Hypothalamus (tissue), 51 donors: ENCODE data around the gene ZBTB9.

Experiments
- DNase-seq, 51 donors: peaks; one replicate each; lab custom pipeline; 2025; lab: John Stamatoyannopoulos, UW

The ZBTB9 gene

DNA sequence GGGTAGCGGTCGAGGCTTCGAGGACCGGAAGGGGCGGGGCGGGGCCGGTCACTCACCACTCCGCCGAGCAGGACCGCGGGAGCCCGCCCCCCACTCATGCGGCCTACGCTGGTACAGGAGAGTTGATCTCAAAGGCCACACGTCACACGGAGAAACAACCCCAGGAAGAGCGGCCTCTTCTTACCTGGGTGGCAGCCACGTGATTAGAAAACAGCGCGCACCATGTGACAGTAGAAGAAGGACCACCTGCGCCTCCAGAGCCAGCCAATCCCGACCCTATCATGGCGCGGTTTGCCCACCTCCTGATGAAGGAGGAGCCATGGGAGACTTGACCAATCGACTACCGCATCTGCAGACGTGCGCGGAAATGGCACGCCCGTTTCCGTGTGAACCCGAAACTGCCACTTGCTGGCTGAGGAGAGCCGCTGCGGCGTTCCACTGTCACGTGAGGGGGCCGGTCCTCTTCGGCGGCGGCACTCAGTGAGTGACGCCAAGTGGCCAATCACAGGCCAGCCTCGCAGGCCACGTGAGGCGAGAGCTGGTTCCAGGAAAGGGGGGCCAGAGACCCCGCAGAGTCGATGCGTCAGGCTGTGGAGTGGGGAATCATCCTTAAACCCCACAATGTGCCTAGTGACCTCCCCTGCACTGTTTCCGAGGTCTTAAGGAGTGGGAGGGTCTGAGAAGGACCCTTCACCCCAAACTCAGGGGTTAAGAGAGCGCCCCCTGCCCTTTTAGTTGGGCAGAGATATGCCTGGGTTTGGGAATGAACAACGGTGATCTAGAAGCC, 36.3 kb upstream of the ZBTB9 start, which contains the start of gene CUTA:
Gene CUTA, minus strand, starts transcription at position 205 of the 787 bp plus-strand sequence. Its CDS starts 107 bp downstream, at position 98.
- DNase-seq = peak; percentile 87 to 100 (median 99)

DNA sequence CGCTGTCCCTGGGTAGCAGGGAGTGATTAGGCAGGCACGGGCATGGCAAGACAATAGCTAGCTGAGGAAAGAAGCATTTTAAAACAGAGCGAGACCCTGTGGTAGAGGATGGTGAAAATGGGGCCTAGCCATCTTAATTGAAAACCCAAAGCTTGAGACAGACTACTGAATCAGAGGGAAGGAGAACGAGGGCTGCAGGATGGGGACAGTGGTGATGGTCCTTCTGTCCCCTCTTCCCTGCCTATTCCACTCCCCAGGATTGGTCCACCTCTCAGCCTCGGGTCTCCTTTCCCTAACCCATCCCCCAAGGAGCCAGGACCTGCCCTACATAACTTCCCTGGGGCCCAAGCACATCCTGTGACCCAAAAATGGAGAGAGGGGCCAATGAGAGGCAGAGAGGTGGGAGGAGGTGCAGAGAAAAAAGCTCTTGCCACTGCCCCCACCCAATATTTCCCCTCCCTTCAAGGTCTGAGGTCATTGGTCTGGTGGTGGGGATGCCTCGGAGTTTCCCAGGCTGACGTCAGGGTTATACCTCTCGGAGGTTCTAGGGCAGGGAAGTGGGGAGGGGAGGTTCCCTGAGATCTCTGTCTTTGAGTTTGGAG, 35.6 kb upstream of the ZBTB9 start:
- DNase-seq = no peak

DNA sequence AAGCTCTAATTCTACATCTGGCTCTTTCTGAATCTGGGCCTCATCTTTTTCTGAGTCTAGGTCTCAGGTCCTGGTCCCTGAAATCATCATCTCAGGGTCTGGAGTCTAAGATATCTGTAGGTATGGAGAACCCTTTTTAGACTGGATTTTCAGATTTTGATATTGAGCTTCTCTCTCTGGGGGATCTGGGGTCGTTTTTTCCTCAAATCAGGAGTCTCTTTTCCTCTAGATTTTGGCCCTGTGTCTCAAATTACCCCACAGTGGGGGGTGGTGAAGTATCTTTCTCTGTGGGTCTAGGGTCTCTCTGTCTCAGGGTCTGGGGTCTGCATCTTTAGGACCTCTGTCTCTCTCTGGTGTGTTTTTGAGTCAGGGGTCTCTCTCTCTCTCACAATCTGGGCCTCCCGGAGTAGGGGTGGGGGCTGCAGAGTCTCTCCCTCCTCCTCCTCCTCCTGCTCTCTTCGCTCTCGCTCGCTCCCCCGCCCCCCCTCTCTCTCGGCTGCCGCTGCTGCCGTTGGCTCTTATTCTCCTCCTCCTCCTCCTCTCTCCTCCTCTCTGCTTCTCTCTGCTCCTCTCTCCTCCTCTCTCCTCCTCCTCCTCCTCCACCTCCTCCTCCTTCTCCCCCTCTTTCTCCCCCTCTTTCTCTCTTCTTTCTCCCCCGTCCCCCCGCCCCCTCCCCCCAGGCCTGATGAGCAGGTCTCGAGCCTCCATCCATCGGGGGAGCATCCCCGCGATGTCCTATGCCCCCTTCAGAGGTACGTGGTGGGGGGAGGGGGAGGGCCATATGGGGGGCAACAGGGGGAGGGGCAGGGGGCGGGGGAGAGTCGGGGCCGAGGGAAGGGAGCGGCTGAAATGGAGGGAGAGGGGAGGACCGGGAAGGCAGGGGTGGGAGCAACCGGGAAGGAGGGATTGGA, 34.5 kb upstream of the ZBTB9 start, which contains the start of gene SYNGAP1:
Gene SYNGAP1, plus strand, starts transcription at position 486 of the 911 bp plus-strand sequence. Its CDS starts 200 bp downstream, at position 686.
- DNase-seq = peak in 29 of 51 donors; percentile 11 to 67 (median 41)

DNA sequence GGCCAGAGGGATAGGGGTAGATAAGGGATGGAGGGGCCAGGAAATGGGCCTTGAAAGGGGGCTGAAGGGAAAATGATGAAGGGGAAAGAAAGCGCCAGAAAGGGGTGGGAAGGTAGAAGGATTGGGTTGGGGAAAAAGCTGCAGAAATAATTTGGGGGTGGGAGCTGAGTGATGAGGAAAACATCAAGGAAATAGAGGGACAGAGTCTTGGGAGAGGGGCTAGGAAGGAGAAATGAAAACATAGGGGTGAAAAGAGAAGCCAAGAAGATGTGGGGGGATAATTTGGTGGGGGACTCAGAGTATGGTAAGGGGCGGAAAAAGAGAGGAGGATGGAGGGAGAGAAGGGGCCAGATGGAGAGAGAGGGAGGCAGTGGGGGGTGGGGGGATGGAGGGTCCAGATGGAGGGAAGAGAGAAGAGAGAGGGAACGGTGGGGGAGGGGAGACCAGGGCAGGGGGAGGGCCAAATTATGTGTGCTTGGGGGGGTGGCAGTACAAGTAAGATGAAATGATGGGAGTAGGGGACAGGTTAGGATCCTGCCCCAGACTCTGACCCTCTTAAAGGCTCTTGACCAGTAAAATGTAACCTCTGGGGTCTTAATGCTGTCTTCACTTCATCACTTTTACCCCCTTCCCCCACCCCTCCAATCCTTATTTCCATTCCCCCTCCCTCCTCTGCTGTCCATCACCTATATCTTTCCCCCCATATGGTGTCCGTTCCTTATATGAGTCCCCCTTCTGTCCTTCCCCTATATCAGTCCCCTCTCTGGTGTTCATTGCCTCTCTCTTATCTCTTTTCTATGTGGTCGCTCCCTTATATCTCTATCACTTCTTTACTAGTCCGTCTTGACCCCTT, 33.7 kb upstream of the ZBTB9 start:
- DNase-seq = no peak

DNA sequence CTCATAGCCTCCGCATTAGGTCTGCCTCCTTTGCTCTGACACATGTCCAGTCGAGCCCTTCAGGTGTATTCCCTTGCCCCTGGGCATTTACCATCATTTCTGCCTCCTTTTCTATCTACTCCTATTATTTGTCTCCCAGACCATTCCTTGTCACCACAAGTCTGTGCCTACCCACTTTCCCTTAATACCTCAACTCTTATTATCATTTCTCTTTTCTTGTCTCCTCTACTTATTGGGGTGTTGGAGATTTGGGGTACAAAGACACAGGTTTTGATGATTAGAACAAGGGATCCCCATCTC, 33.1 kb upstream of the ZBTB9 start:
- DNase-seq = no peak

DNA sequence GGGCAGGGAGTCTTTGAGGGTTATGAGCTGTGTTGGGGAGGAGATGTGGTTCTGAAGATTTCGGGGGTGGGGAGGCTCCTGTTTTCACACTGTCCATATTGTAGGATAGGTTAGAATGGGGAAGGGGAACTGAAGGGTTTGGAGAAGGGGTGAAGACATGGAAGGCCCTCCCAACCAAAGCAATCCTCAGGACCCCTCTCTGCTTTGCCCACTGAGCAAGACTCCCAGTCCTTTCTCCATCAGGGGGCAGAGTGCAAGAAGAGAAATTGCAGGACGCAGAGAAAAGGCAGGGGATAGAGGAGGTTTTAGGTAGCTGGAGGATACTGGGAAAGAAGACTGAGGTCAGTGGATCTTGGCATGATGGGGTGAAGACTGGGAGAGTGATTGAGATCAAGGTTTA, 30.6 kb upstream of the ZBTB9 start:
- DNase-seq = no peak

DNA sequence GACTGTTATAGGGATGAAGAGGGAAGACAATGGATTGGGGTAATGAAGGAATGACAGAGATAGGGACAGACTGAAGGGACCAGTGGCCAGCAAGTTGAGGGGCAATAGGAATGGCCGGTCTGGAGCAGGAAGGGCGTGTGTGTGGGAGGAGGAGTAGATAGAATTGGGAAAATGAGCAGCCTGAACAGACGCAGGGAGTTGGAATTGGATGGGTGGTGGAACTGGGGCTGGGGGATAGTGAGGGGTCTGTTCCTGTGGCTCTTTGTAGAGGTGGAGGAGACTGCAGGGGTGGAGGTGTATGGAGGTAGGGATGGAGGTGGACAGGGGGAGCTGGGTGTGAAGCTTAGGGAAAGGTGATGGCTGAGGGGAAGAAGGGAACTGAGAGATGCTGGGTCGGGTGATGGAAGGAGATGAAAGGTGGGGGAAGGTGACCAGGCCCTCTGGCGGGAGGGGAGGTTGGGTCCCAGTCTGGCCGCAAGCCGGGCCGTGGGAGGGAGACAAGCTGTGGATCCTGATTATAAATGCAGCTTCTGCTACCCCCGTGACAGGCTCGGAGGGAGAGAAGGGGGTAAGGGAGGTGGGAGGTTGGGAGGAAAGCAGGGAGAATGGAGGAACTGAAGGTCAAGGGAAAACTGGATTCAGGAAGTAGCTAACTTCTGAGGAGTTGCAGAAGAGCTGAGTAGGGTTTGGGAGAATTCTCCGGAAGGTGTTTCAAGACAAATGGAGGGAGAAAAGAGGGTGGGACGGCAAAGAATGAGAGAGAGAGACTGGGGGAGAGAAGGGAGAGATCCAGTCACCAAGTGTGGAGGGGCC, 29.3 kb upstream of the ZBTB9 start:
- peak in 3 of 51 donors; percentile 24 to 48 (median 47) for DNase-seq

DNA sequence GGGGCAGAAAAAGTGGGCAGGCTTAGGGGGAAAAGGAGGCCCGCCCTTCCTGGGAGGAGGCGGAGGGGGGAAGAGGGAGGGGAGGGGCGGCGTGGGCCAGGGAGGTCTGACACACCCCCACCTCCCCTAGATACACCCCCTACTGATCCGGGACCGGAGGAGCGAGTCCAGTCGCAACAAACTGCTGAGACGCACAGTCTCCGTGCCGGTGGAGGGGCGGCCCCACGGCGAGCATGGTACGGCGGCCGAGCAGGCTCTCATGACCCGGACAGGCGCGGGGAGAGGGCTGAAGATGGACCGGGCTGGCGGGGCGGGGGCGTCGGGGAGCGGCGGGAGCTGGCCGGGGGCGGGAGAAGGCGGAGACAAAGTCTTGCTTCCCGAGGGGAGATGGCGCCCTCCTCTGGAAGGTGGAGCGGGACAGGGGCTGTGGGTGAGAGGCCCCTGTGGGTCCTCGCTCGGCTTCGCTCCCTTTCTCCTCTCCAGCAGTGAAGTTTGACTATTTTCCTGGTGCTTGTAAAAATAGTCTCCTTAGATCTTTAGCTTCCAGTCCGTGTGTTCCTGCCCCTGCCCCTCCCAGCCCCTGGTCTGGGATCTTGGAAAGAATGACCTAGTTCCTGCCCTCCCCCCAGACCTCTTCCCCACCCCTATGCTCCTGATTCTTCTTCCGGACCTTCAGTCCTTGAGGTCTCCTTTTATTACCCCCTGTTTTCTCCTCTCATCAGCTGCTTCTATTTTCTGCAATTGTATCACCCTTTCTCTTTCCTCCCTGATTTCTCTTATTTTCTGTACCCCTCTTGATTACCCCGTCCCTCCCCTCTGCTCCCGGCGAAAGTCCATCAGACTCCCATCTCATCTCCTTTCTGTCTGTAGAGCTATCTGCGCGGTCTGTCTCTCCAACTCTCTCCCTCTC, 28.5 kb upstream of the ZBTB9 start:
- peak in 49 of 51 donors; percentile 35 to 92 (median 76) for DNase-seq

DNA sequence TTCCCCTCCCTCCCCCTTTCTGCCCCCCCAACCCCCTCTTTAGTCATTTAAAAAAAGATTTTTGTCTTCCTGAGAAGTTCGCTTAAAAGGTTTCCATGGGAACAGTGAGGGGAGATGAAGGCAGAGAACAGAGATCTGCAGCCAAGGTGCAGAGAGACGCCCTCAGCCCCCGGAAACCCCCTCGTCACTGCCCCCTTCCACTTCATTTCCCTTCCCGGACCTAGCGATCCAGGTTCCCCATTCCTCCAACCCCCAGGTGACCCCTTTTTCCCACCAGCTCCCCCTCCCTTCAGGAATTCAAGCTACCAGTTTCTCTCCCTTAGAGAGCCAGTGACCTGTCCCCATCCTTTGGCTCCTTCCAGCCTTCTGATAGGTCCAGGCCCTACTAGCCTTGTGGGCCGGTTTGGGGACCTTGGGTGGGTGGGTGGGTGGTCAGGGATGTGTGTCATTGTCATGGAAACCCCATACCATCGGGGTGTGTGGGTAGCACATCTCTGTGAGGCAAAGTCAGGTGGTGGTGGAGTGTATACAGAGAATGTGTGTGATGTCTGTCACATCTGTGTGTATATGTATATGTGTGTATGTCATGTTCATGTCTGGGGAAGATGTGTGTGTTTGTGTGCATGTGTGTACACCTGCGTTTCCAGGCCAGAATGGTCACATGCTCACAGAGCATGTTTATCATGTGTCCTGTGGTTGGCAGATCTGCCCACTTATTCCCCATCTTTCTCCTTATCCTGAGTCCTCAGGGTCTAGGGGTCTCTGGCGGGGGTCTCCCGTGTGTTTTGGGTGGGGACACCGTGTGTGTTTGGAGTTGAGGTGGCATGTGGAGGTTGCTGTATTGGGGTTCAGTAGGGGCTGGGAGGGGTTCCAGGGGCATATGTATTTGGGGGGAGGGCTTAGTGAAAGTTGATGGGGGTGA, 27.5 kb upstream of the ZBTB9 start:
- peak in 6 of 51 donors; percentile 24 to 65 (median 39) for DNase-seq

DNA sequence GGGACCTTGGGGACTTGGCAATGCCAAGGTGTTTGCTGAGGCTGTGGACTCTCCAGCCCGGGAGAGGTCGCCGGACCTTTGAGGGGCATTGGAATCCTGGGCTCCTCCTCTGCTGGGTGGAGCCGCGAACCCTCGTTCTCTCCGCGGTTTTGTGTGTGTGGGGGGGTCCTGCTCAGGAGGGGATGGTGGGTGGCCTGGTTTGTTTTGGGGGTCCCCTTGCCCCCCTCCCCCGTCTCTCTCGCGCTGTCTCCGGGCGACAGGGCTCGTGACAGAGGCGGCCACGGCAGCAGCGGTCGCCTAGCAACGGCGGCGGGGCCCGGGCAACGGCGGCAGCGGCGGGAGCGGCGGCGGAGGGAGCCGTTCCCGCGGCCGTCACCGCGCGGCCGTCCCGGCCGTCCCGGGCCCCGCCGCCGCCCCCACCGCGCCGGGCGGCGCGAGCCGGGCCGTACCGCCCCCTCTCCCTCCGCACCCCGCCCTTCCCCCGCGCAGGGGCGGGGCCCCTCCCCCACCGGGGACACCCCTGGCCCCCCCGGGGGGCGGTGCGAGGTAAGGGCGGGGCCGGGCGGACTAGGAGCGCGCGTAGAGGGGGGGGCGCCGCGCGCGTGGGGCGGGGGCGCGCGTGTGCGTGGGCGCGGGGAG, 26.7 kb upstream of the ZBTB9 start:
- DNase-seq = peak in 41 of 51 donors; percentile 13 to 76 (median 38)

DNA sequence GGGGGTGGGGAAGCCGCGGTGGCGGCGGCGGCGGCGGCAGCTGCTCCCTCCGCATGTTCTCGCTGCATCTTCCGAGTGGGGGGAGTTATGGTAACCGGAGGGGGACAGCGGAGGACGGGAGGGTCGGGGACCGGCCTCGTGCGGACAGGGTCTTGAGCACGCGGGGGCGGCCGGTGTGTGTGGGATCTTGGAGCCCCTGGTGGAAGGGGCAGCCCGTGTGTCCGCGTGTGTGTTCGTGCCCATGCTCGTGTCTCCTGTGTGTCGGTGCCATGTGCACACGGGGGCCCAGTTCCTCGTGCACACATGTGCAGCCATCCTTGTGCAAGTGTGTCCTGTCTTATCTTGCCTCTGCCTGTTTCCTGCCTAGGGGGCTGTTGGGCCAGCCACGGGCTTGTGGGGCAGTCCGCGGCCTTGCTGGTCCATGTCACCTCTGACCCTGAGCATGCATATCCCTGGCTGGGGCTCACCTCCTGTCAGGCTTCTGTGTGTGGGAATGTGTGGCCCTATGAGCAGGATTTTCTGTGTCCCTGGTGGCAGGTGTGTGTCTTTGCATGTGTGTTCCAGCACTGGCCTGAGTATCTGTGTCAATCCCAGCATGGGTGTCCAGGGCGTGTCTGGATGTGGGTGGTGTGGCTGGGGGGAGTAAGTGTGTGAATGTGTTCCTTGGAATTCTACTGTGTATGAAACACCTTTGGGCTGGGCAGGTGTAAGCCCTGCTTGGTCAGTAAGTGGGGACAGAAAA, 26.0 kb upstream of the ZBTB9 start:
- DNase-seq = peak in 2 of 51 donors; percentile 40 to 54

DNA sequence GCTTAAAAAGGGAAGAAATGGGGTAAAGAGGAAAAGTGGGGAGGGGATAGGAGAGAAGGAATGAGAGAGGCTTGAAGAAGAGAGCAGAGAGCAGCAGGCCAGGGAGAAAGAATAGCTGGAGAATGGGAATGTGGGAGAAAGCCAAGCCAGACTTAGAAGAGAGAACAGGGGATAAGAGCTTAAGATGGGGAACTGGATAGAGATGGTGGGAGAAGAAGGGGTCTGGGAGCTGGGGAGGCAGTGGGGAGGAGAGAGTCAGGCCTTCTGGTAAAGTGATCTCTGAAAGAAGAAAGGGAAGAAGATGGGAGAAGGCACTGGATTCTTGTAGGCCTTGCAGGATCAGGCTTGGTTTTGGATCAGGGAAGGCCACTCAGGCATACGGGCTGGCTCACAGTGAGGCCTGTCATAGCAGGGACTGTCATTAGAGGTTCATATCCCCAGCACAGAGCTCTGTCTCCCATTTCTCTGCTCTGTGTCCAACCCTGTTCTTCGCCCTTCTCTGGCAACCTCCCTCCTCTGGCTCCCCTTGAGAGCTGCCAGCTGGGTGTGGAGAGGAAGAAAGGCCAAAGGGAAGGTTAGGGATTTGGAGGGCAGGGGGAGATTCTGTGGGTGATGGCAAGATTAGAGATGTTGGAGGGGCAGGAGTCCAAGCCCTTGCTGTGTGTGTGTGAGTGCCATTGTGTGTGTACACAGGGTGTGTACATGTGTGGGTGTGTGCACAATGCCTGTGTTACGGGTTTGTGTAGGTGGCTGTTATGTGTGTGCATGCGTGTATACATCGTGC, 25.2 kb upstream of the ZBTB9 start:
- DNase-seq = peak in 1 of 51 donors; percentile 25

DNA sequence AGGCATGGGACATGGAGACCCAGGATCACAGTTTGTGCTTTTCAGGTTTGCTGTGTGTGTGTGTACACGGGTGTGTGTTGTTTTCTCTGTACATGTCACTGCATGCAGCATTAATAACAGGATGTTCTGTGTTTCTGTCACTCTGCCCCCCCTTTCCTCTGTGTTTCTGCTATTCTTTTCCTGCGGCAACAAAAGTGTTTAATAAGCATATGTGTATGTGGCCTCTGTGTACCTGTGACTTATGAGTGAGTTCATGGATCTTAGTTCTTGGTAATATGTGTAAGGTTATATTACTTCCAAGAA, 24.7 kb upstream of the ZBTB9 start:
- peak in 1 of 51 donors; percentile 6 for DNase-seq

DNA sequence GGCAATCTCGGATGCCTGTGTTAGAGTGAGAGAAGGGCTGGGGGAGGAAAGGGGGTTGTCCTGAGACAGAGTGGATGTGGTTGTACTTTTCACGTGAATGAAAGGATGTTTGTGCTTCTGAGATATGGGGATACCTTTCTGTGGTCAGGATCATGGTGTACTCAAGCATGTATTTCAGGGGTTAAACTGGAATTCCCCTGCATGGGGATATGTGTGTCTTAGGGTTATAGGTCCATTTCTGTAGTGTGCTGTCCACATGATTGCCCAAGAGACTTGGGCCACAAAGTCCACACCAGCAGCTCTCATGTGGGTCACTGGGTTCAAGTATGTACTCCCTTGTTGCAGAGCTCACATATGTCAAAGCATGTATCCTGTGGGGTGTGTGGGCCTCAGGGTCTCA, 24.0 kb upstream of the ZBTB9 start:
- DNase-seq = no peak
